ENCODE data around the gene DAAM2. TPM values are rescaled to one million over a fixed set of nuclear protein-coding genes. Genes with fewer than 3 reads are reported as not detected.

The DAAM2 gene
- total RNA-seq, 6 experiments from 2014 or later, result 2.2 to 9.0 (median 8.0) TPM

GRCh38 chr6:39818695-39819094 lies 26.5 kb downstream of the DAAM2 start:
- H3K9me3 Mint-ChIP-seq, result no peaks in the 10 kb centered on the region
- DNase-seq, result no peak
- no peaks in the 10 kb centered on the region for H3K36me3 Mint-ChIP-seq (ENCODE audit: low read depth)
- peak overlapping the region; percentile 29; the same call in 1 of the 2 replicates for H3K27ac Mint-ChIP-seq
- no peak overlapping the region; the same call in 1 of the 2 replicates for H3K4me3 Mint-ChIP-seq
- peaks cover 48% of the 10 kb centered on the region for H3K4me1 Mint-ChIP-seq (ENCODE audit: low read depth)
- TF ChIP-seq CTCF (IDR thresholded peaks at IDR 0.05), result no peak
- H3K27me3 Mint-ChIP-seq (ENCODE audit: insufficient read depth), result peaks cover under 1% of the 10 kb centered on the region; the same call in 1 of the 2 replicates

GRCh38 chr6:39819228-39819627 lies 27.1 kb downstream of the DAAM2 start:
- no peaks in the 10 kb centered on the region for H3K9me3 Mint-ChIP-seq
- H3K27ac Mint-ChIP-seq, result peak overlapping the region; percentile 29; the same call in 1 of the 2 replicates
- peaks cover 47% of the 10 kb centered on the region; the same call in 1 of the 2 replicates for H3K4me1 Mint-ChIP-seq (ENCODE audit: low read depth)
- TF ChIP-seq CTCF (IDR thresholded peaks at IDR 0.05), result no peak
- no peaks in the 10 kb centered on the region for H3K36me3 Mint-ChIP-seq (ENCODE audit: low read depth)
- DNase-seq, result no peak
- peaks cover 2% of the 10 kb centered on the region for H3K27me3 Mint-ChIP-seq (ENCODE audit: insufficient read depth)
- no peak overlapping the region; the same call in 1 of the 2 replicates for H3K4me3 Mint-ChIP-seq

GRCh38 chr6:39819676-39820075 lies 27.5 kb downstream of the DAAM2 start:
- Mint-ChIP-seq H3K4me1 (ENCODE audit: low read depth) (peaks cover 42% of the 10 kb centered on the region; the same call in 1 of the 2 replicates), H3K36me3 (ENCODE audit: low read depth) (no peaks in the 10 kb centered on the region), H3K4me3 (no peak overlapping the region; the same call in 1 of the 2 replicates), H3K27me3 (ENCODE audit: insufficient read depth) (peaks cover 2% of the 10 kb centered on the region), H3K27ac (peak overlapping the region; percentile 29; the same call in 1 of the 2 replicates), H3K9me3 (no peaks in the 10 kb centered on the region)
- TF ChIP-seq CTCF (IDR thresholded peaks at IDR 0.05), result no peak
- DNase-seq, result no peak

- no peak for TF ChIP-seq CTCF (IDR thresholded peaks at IDR 0.05)
- Mint-ChIP-seq H3K4me3 (no peak overlapping the region), H3K27ac (no peak overlapping the region), H3K4me1 (ENCODE audit: low read depth) (peaks cover 41% of the 10 kb centered on the region; the same call in 1 of the 2 replicates), H3K36me3 (ENCODE audit: low read depth) (no peaks in the 10 kb centered on the region), H3K27me3 (ENCODE audit: insufficient read depth) (peaks cover 6% of the 10 kb centered on the region), H3K9me3 (no peaks in the 10 kb centered on the region)
- no peak for DNase-seq
These were observed 28.4 kb downstream of the DAAM2 start for GRCh38 chr6:39820553-39820952.

- no peak for DNase-seq
- no peak for TF ChIP-seq CTCF (IDR thresholded peaks at IDR 0.05)
- Mint-ChIP-seq H3K9me3 (no peaks in the 10 kb centered on the region), H3K27me3 (ENCODE audit: insufficient read depth) (peaks cover 6% of the 10 kb centered on the region), H3K27ac (peak overlapping the region; percentile 9; the same call in 1 of the 2 replicates), H3K36me3 (ENCODE audit: low read depth) (no peaks in the 10 kb centered on the region), H3K4me3 (peak overlapping the region; percentile 57; the same call in 1 of the 2 replicates), H3K4me1 (ENCODE audit: low read depth) (peaks cover 41% of the 10 kb centered on the region; the same call in 1 of the 2 replicates)
These were observed 29.0 kb downstream of the DAAM2 start for GRCh38 chr6:39821046-39821740.
